ENCODE results near the gene SLC22A31.

SLC22A31 gene

GRCh38 chr16:89164847-89165680 lies 35.3 kb downstream of the SLC22A31 start:
- DNase-seq, result no peak

DNA sequence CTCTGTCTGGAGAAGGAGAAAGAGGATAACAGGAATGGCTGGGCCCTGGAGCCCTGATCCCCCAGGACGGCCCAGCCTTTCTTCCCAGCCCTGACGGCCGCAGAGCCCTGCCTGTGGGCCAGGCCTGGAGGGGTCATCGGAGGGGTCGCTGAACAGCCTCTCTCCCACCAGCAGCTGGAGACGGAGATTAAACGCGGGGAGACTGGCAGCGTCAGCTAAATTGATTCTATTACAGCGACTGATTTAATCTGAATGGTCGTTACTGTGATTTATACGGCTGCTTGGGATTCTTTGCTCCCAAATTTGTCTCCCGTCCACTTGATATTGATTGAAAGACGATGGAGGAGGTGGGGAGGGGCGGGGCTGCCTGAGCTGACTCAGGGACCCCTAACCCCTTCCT lies 35.9 kb downstream of the SLC22A31 start:
- no peak for DNase-seq

GRCh38 chr16:89163297-89163696 lies 37.0 kb downstream of the SLC22A31 start:
- no peak for DNase-seq

- no peak for DNase-seq
These were observed 38.3 kb downstream of the SLC22A31 start for GRCh38 chr16:89161763-89162713.

DNA sequence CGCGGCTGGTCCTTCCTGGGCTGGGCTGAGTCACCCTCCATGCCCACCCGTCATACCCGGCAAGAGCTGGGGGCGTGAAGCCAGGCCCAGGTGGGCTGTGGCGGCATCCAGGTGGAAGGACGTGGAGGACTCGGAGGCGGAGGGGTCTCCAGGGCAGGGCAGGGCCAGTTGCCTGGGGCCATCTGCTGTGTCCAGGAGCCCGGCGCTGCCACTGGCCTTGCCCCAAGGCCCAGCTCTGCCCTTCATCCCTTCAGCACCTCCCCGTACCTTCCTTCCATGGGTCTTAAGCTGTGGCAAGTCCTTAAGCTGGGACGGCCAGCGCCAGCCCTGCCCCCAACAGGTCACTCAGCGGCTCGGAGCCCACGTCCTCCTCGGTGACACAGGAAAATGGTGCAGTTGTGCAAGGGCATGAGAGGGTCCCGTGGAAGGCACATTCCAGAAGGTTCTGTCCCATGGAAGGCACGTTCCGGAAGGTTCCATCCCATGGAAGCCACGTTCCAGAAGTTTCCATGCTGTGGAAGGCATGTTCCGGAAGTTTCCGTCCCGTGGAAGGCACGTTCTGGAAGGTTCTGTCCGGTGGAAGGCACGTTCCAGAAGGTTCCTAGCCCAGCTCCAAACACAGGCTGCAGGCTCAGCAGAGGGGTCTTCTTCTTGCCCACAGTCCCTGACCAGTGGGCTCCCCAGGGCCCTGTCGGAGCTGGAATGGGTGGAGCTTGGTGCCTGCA lies 39.2 kb downstream of the SLC22A31 start:
- no peak for DNase-seq

GRCh38 chr16:89159850-89160354 lies 40.4 kb downstream of the SLC22A31 start:
- DNase-seq, result no peak

DNA sequence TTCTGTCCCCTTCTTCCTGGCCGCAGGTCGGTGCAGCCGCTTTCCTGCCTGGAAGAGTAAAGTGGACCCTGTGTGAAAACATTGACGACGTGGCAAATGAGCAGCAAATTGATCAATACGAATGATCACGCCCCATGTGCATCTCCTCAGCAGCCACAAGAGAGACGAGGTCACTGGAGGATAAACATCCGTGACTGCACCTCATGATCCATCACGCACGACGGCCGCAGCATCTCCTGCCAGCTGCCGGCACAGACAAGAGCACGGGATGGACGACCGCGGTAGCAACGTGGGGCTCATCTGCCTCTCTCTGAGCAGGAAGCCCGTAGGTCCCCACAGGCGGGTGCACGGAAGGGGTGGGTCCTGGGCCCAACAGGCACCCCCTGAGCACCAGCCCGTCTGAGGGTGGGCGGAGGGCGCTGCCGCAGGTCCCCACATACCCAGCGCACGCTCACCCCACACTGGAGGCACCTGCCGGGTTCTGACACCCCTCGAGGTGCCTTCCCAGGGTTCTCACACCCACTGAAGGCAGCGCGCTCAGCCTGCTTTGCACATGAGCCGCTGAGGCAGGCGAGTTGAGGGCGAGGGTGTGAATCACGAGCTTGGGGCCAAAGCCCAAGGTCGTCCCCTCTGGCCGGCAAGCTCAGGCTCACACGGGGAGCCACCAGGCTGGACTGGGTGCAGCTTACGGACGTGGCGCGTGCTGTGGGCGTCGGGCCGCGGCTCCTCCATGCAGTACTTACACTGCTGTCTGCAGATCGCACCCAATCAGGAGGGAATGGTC lies 41.1 kb downstream of the SLC22A31 start:
- DNase-seq, result no peak

DNA sequence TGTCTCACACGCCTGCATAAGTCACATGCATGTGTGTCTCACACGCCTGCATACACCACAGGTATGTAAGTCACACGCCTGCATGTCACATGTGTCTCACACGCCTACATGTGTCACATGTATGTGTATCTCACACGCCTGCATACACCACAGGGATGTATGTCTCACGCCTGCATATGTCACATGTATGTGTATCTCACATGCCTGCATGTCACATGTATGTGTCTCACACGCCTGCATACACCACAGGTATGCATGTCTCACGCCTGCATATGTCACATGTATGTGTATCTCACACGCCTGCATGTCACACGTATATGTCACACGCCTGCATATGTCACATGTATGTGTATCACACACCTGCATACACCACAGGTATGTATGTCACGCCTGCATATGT lies 42.6 kb downstream of the SLC22A31 start:
- no peak for DNase-seq

DNA sequence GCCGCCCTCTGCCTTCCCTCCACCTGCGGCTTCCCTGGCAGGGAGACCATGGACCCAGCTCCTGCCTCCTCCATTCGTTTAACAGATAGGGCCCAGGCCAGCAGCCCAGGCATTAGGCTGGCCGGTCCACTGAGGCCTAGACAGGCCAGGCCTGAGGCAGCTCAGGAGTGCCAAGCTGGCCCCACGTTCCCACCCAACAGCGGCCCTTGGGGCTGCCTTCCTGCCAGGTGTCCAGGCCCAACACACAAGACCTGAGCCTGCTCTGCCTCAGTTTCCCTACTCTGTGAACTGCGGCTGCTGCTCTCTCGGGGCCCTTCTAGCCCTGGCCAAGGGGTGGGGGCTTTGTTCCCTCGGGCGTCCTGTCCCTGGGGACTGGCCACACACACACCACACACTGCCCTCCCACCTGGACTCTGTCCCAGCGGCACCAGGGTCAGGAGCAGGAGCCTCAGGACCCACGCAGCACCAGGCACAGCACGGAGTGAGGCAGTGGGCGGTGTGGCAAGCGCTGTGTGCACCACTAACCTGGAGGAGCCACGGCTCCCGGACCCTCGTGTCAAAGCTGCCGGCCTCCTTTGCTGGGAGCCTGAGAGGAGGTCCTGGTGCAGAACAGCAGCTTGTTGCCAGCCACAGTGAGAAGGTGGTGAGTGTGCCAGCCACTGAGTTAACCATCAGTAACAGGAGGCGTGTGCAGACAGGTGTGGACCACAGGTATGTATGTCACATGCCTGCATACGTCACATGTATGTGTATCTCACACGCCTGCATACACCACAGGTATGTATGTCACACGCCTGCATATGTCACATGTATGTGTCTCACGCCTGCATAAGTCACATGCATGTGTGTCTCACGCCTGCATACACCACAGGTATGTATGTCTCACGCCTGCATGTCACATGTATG lies 43.3 kb downstream of the SLC22A31 start:
- DNase-seq, result no peak

DNA sequence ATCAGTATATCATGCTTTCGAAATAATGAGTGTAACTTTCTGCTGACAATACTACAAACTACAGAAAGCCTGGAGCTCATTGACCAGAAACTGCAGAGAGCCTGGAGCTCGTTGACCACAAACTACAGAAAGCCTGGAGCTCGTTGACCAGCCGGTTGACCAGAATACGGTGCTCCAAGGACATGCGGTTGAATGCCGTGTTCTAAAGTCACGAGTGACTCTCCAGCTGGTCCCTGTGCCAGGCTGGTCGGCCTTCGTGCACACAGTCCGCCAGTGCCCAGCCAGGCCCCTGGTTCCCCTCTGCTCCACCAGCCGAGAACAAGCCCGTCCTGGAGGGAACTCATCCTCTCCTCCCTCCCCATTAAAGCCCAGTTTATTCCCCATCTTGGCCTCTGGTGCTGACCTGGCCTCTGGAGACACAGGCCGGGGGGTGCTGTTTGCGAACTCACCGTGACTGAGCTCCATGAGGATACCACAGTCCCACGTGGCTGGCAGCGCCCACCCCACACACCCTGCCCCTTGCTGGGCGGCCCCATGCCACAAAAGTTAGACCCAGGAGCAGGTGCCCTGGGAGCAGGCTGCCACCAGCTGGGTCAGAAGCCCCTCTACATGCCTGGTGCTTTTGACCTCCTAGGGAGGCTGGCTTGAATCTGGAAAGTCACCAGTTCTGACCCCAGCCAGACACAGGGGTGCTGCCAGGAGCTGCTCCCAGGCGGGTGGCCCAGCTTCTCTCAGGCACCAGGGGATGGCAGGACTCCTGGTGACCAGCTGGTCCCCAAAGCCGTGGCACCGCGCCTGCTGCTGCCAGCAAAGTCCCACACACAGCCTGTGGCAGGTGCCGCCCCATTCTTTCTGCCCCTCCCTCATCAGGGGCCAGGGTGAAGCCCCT lies 44.2 kb downstream of the SLC22A31 start:
- no peak for DNase-seq

- DNase-seq, result no peak
These were observed 45.1 kb downstream of the SLC22A31 start for GRCh38 chr16:89155184-89155679.

DNA sequence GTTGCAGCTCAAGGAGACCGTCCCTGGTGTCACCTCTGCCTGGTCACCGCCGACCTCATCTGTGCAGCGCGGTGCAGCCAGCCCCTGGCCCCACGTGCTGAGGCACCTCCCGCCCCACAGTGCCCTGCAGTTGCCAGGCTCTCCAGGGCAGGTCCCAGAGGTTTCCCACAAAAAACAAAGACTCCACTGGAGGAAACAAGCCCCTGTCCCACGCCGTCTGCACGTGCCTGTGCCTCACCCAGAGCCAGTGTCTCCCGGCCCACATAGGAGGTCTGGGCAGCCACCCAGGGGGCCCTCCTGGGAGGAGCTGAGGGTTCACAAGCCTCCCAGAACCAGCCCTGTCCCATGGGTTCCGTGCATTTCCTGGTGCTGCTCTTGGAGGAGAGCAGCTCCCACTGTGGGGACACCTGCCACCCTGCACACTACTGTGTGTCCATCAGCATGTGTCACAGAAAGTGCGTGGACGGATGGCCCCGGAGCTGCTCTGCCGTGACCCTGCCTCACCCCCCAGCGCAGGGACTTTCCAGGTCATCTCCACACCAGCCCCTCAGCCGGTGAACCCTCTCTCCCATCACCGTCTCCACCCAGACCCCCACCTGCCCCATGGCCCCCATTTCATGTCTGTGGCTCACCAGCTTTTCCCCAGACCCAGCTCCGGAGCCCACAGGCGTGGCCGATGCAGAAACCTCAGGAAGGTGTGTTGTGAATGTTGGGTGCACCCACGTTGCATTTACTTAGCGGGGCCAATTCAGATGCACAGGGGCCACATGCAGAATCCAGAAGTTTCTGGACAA lies 45.8 kb downstream of the SLC22A31 start:
- DNase-seq, result no peak

DNA sequence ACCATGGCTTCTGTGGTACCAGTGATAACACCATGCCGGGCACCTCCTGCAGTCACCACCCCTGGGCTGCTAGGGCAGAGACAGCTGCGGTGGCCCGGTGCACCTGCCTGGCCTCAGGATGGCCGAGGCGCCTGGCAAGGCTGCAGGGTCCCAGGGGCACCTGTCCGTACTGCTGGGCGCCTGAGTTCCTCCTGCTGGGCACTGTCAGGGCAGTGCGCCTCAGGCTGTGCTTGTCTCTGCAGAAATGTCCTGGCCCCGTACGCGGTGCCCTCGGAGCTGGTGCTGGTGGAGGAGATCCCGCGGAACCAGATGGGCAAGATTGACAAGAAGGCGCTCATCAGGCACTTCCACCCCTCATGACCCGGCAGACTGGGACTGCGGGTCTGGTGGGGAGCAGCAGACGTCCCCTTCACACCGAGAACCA lies 46.5 kb downstream of the SLC22A31 start:
- no peak for DNase-seq

DNA sequence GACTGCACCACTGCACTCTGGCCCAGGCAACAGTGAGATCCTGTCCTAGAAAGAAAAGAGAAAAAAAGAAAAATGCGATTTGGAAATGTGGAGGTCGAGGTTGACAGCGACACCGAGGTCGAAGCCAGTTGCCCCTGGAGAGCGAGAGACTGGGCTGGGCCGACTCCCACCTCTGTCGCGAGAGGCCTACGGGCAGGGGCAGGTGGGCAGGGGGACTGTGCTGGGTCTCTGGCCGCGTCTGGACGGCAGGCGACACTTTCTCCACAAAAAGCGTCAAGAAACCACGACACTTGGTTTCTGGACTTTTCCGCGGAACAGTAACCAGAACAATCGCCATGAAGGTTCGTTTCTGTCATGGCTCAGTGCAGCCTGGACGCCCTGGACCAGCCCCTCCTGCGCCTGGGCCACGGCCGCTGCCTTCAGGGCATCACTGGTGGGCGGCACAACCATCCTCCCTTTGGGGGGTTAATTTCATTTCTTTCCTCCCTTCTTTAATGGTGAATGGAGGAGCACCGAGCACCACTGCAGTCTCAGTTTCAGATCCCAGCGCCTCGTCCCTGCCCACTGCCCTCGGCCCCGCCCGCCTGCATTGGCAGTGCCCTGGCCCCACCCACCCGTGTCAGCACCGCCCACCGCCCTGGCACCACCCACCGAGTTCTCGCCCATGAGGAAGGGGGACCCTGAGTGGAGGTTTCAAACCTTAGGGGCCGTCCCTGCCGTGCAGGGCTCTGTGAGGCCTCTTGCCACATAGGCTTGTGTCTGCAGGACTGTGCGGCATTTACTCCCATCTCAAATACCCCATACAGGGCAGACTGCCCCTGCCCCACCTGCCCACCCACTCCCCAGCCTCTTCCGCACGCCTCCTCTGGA lies 47.3 kb downstream of the SLC22A31 start:
- no peak for DNase-seq

DNA sequence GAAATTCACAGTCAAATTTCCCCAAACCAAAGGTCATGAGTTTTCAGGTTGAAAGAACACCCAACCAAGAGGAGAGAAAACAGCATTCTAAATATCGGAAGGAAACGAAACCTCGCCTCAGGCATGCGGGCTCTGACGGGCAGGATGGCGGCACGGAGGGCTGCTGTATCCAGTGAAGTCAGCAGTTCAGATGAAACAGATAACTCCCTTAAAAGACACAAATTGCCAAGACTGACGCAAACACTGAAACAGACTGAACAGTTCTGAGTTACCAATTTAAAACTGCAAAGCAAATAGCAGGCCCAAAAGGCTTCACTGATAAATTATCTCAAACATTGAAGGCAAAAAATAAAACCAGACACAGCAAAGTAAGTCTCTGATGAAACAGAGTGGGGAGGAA lies 49.4 kb downstream of the SLC22A31 start:
- no peak for DNase-seq

- no peak for DNase-seq
These were observed 50.1 kb downstream of the SLC22A31 start for GRCh38 chr16:89150090-89150835.

DNA sequence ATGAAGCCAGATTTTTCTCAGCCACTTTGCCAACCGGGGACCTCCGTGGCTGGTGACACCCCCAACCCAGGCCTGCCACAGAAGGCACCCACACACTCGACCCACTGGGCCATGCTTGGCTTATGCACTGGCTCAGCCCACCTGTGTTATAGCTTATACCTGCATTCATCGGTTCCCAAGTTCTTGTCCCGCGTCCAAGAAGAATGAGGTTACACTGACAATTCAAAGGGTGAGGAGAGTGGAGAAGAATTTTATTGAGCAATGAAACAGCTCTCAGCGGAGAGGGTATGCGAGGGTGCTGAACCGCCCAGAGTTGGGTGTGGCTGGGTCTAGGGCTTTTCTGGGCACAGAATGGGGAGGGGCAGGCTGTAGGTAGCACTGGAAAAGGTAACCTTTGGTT lies 51.0 kb downstream of the SLC22A31 start:
- no peak for DNase-seq
